Dedifferentiated amniotic fluid mesenchymal stem cell (primary cell): ENCODE results near the gene ERVK3-1.
"Not testable (repeated sequence)": the region's sequence is repeated elsewhere in the genome, so short reads cannot be mapped to it uniquely, and the experiment has no call there.

ENCODE experiments used
- DNase-seq: peaks from one replicate; pipeline ENCODE4 v3.0.0-alpha.2; 2016; ENCODE audit errors: extremely low spot score

Gene ERVK3-1

DNA sequence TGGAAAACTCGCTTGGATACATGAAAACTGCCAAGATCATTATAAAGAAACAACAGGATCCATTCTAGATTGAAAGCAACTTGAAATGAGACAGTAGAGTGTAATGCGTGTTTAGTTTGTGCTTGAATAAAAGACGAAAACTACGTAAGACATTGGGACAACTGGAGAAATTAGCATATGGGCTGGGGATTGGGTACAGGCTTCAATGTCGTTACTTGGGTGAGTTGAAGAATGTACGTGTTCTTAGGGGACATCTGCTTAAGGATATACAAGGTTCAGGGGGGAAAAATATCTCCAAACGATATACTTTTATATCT is 471 bp upstream of the ERVK3-1 start:
- DNase-seq, result no peak

GRCh38 chr19:58305932-58306323 is 751 bp downstream of the ERVK3-1 start:
- DNase-seq, result no peak

DNA sequence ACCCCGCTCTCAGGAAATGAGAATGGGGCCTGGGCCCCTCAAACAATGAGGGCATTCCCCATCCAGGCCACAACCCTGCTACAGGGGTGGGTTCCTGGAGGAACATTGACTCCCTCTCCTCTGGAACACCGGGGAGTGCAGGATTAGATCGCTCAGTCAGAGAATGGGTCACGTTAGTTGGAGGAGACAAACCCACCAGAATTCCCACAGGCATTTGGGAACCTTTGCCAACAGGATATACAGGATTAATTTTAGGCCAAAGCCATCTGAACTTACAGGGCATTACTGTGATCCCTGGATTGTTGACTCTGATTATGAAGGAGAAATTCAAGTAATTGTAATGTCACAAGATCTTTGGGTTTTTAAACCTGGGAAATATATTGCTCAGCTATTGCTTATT is 2.6 kb downstream of the ERVK3-1 start:
- DNase-seq, result no peak

- not testable (repeated sequence) for DNase-seq
These were observed 5.5 kb downstream of the ERVK3-1 start for GRCh38 chr19:58310685-58311084.

DNA sequence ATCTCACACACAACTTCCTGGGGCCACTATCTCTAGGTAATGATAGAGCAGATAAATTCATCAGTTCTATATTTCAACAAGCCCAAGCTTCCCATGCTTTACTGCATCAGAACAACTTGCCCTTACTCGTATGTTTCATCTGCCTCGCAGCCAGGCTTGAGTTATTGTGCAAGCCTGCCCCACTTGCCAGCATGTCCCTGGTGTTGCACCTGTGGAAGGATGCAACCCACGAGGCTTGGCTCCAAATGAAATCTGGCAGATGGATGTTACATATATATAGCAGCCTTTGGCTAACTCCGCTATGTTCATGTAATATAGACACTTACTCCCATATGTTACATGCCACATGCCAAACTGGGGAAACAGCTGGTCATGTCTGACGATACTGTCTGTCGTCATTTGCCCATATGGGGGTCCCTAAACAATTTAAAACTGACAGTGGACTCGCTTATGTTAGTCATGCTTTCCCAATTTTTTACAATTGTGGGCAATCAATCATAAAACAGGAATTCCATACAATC is 6.2 kb downstream of the ERVK3-1 start:
- no peak for DNase-seq

DNA sequence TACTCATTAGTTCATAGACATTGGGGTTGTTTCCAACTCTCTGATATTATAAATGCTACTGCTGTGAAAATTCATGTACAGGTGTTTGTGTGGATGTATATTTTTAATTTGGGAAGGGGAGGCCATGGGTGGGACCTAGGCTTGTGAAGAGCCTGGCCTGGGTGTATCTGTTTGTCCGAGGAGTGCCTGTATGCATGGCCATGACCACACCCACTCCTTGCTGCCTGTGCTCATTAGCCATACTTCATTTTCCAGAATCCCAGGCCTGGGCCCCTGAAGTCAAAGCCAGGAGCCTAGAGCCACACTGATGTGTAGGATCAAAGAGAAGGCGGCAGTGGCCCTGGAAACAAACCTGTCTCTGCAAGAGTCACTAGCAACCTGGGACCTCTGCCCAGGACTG is 10.4 kb downstream of the ERVK3-1 start:
- no peak for DNase-seq

GRCh38 chr19:58317476-58318072 is 12.4 kb downstream of the ERVK3-1 start:
- DNase-seq, result no peak

DNA sequence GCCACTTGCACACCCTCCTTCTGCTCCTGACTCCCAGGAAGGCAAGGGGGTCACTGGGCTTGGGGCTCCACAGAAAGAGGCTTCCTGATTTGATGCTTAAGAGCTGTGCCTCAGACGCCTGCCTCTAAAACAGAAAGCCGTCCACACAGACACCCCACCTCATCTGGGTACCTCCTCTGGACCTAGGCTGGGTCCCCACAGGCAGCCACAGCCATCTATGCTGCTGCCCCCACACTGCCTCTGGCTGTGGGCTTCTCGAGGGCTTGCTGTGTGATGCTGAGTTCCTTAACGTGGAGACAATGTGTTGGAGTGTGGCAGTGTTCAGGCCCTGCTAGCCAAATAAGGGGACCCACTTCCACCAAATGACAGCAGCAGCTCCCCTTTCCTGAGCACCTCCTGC is 13.1 kb downstream of the ERVK3-1 start:
- DNase-seq, result no peak

DNA sequence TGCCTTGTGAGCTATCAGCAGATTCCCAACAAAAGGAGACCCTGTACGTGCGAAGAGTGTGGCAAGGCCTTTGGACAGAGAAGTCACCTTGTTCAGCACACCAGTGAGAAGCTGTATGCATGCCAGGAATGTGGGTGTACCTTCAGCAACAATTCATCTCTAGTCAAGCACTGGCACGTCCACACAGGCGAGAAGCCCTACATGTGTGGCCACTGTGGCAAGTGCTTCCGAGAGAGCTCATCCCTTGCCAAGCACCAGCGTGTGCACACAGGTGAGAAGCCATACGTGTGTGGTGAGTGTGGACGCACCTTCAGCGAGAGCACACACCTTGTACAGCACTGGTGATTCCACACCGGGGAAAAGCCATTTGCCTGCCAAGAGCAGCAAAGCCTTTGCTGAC is 14.1 kb downstream of the ERVK3-1 start:
- no peak for DNase-seq

DNA sequence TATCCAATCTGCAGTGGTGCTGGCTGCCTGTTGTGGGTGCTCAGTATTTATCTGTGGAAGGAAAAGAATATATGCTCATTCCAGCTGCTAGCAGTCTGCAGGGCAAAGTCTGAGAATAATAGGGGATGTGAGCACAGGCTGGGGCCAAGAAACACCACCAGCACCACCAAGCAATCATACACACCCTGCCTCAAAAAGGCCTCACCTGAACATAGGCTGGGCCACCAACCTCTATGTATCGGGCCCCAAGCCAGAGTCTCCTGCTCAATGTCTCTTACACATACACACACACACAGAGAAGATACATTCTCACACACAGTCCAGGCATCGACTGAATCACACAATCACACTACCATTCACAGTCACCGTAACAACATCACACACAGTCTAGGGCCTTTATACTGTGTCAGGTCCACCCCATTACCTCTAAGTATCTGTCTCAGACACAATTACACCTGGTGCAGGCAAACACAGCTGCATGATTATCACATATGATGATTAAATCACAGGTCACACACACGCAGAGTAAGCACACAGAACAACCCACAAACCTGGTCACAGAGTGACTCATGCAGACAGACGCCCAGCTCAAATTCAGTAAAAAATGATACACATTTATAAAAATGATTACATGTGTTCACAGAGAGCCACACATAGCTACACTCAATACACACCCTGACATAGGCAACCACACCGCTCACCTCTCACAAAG is 20.3 kb downstream of the ERVK3-1 start:
- no peak for DNase-seq

GRCh38 chr19:58326501-58326913 is 21.3 kb downstream of the ERVK3-1 start:
- no peak for DNase-seq

DNA sequence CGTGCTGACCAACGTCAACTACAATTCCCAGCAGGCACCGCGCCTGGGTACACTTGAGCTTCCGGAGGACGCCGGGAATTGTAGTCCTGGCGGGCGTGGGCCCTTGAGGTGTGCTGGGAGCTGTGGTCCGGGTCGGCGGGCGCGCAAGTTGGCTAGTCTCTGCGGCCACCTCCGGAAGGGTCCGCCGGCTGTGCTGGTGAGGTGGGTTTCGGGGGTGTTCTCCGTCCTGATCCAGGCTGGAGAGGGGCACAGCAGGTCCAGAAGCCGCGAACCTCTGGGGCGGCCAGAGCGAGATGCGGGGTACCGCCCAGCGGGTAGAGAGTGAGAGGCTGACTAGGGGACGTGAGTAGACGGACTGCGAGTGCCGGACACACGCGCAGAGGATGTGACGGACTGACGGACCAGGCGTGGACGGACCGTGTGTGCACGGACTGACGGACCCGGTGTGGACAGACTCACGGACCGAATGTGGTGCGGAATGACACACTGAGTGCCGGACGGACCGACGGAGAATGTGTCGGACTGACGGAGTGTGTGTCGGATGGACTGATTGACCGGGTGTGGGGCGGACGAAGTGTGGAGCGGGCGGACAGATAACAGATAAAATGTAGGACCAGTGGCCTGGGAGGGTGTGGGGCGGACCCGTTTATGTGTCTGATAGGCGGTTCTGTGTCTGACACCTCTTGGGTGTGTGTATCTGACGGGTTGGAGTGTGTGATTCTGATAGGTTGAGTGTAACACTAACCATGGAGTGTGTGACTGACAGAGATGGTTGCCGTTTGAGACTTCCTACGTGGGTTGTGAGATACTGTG is 21.9 kb downstream of the ERVK3-1 start, which contains the start of gene ZSCAN22:
ZSCAN22 (plus strand) TSS at position 81 of the 813 bp plus-strand sequence. CDS start 7,809 bp downstream, outside the sequence.
- peak; percentile 95 for DNase-seq

GRCh38 chr19:58328999-58329398 is 23.8 kb downstream of the ERVK3-1 start:
- no peak for DNase-seq

DNA sequence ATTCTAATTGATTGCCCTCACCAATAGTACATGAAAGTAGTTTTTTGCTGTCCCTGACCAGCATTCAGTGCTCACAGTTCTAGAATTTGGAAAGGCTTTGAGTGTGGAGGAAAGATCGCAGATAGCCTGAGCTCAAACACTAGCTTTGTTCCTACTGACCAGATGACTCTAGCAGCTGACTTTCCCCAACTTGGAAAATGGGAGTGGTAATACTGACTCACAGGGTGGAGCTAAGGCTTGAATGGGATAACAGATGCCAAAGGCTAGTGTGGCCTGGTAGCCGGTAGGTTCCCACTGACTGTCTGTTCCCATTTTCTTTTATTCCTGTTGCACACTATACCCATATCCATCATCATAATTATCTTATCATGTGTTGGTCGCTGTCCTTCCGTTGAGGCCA is 25.3 kb downstream of the ERVK3-1 start:
- peak; percentile 40 for DNase-seq

GRCh38 chr19:58332697-58333096 is 27.5 kb downstream of the ERVK3-1 start:
- no peak for DNase-seq

DNA sequence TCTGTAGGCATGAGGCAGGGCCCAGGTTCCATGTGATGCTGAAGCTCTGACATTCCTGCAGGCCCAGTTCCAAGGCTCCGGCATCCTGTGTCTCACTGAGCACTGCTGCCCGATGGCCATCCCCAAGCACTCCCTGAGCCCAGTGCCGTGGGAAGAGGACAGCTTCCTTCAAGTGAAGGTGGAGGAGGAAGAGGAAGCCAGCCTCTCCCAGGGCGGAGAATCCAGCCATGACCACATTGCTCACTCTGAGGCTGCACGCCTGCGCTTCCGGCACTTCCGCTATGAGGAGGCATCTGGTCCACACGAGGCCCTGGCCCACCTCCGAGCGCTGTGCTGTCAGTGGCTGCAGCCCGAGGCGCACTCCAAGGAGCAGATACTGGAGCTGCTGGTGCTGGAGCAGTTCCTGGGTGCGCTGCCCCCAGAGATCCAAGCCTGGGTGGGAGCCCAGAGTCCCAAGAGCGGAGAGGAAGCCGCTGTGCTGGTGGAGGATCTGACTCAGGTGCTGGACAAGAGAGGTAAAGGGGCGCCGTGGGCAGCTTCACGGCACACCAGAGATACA is 29.6 kb downstream of the ERVK3-1 start:
- no peak for DNase-seq

DNA sequence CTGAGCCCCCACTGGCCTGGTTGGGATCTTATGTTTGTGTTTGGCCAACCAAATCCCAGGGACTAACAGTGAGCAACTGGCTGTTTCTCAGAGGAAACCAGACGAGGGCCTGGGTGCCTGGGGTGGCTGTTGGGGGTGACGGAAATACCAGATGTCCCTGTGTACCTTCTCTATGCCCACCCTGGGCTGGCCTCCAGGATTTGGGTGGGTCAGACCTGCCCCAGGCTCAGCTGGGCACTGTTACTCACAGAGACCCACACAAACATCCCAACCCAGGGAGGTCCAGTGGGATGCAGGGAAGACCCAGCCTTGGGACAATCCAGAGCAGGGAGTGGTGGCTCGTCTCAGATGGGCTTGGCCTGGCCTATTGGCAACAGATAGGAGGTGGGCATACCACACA is 30.5 kb downstream of the ERVK3-1 start:
- no peak for DNase-seq

GRCh38 chr19:58336216-58336615 is 31.0 kb downstream of the ERVK3-1 start:
- no peak for DNase-seq

GRCh38 chr19:58336820-58337219 is 31.6 kb downstream of the ERVK3-1 start:
- DNase-seq, result no peak

- no peak for DNase-seq
These were observed 33.2 kb downstream of the ERVK3-1 start for GRCh38 chr19:58338336-58338735.

GRCh38 chr19:58338825-58339558 is 33.8 kb downstream of the ERVK3-1 start:
- DNase-seq, result no peak

- DNase-seq, result no peak
These were observed 40.4 kb downstream of the ERVK3-1 start for GRCh38 chr19:58345558-58345957.
